ENCODE results near the gene RPTOR.

Gene RPTOR

GRCh38 chr17:80926591-80927250, 382.1 kb downstream of the RPTOR start:
- CTCF ChIA-PET, result interaction anchor here (1.0 kb wide), 1 partner anchor 27 kb away, joined by 6 read pairs; no protein-coding TSS in a partner anchor
- TF ChIP-seq YY1 (tag by site-specific recombination; IDR thresholded peaks at IDR 0.05) (no peak), ZNF621 (tag by site-specific recombination; IDR thresholded peaks at IDR 0.05) (no peak), ZIC2 (tag by site-specific recombination; IDR thresholded peaks at IDR 0.05) (peak; percentile 67), ZBTB49 (tag by site-specific recombination; IDR thresholded peaks at IDR 0.05; ENCODE audit: low read depth) (no peak), KLF8 (tag by site-specific recombination; IDR thresholded peaks at IDR 0.05) (peak; percentile 30; the same call in 1 of the 2 replicates), CTCF (tag by site-specific recombination; IDR thresholded peaks at IDR 0.05) (peak; percentile 34; the same call in 1 of the 2 replicates), KLF7 (tag by site-specific recombination; IDR thresholded peaks at IDR 0.05; ENCODE audit: borderline replicate concordance) (peak; percentile 78; the same call in 1 of the 2 replicates), KLF1 (tag by site-specific recombination; IDR thresholded peaks at IDR 0.05) (peak; percentile 35; the same call in 1 of the 2 replicates), ZNF239 (tag by site-specific recombination; IDR thresholded peaks at IDR 0.05) (no peak), SP2 (tag by site-specific recombination; IDR thresholded peaks at IDR 0.05) (no peak), ZBTB8A (tag by site-specific recombination; IDR thresholded peaks at IDR 0.05) (no peak), ZNF132 (tag by site-specific recombination; IDR thresholded peaks at IDR 0.05; ENCODE audit: borderline replicate concordance) (no peak), ZBTB10 (tag by site-specific recombination; IDR thresholded peaks at IDR 0.05) (no peak), GLI4 (tag by site-specific recombination; IDR thresholded peaks at IDR 0.05) (no peak), ZSCAN23 (tag by site-specific recombination; IDR thresholded peaks at IDR 0.05) (no peak), ZNF23 (tag by site-specific recombination; IDR thresholded peaks at IDR 0.05; ENCODE audit: borderline replicate concordance) (no peak), PRDM1 (tag by site-specific recombination; IDR thresholded peaks at IDR 0.05) (no peak)

GRCh38 chr17:80927791-80928216, 383.2 kb downstream of the RPTOR start:
- Histone ChIP-seq H3K4me3 (ENCODE audit: low read depth, low read length) (no peak overlapping the region), H3K4me1 (ENCODE audit: control insufficient read depth, insufficient read depth, low read length) (no peaks in the 10 kb centered on the region), H3K27ac (ENCODE audit: extremely low read depth, low read depth, low read length) (no peak overlapping the region), H3K9me3 (ENCODE audit: control insufficient read depth, insufficient read depth, low read depth, low read length) (no peaks in the 10 kb centered on the region), H3K36me3 (ENCODE audit: control insufficient read depth in 2 of 2, insufficient read depth in 1 of 2, low read length in 2 of 2) (peaks cover 4 to 52% of the 10 kb centered on the region in 2 experiments)
- no peak for TF ChIP-seq ZBTB48 (tag by site-specific recombination; IDR thresholded peaks at IDR 0.05)
- TF ChIP-seq ZIC2 (tag by site-specific recombination; IDR thresholded peaks at IDR 0.05), result peak; percentile 47; the same call in 1 of the 2 replicates
- ChIA-PET CTCF (interaction anchor here (0.7 kb wide), 1 partner anchor 62 kb away, joined by 4 read pairs; no protein-coding TSS in a partner anchor), POLR2A (no interaction called here)

More at GRCh38 chr17:80926591-80927250, 382.1 kb downstream of the RPTOR start:
- Histone ChIP-seq H3K4me1 (ENCODE audit: control insufficient read depth, insufficient read depth, low read length) (no peaks in the 10 kb centered on the region), H3K9me3 (ENCODE audit: control insufficient read depth, insufficient read depth, low read depth, low read length) (no peaks in the 10 kb centered on the region), H3K4me3 (ENCODE audit: low read depth, low read length) (no peak overlapping the region), H3K36me3 (ENCODE audit: control insufficient read depth in 2 of 2, insufficient read depth in 1 of 2, low read length in 2 of 2) (peaks cover 4 to 53% of the 10 kb centered on the region in 2 experiments), H3K27ac (ENCODE audit: extremely low read depth, low read depth, low read length) (no peak overlapping the region)
- POLR2A ChIA-PET, result no interaction called here
